ENCODE data around the gene ANXA8. TPM values are rescaled to one million over a fixed set of nuclear protein-coding genes. Genes with fewer than 3 reads are reported as not detected.

Gene ANXA8
- 0.88 TPM for total RNA-seq

GRCh38 chr10:47483923-47484322 lies at the start of gene ANXA8:
Gene ANXA8 (minus strand): TSS chr10:47484115. CDS start chr10:47483933, 182 bp downstream.

GRCh38 chr10:47523475-47523874 lies 39.6 kb upstream of the ANXA8 start, which contains the start of gene AGAP9:
Gene AGAP9 (minus strand): TSS chr10:47523638. CDS start chr10:47523526, 112 bp downstream.

GRCh38 chr10:47491600-47491999 lies 7.7 kb upstream of the ANXA8 start, which contains the start of gene FAM25G:
Gene FAM25G (minus strand): TSS chr10:47491700. CDS start chr10:47491674, 26 bp downstream.

Other genes starting within 250 kb of the ANXA8 start
- gene GDF10, start 183.9 kb downstream of the ANXA8 start, total RNA-seq: 10.0 TPM
- gene GDF2, start 161.7 kb downstream of the ANXA8 start, total RNA-seq: not detected
- 348 TPM for gene RBP3, start 135.8 kb downstream of the ANXA8 start, total RNA-seq
- 7.5 TPM for gene ZNF488, start 99.8 kb downstream of the ANXA8 start, total RNA-seq
- gene FAM25G, start 7.6 kb upstream of the ANXA8 start, total RNA-seq: not detected
- gene AGAP9, start 39.5 kb upstream of the ANXA8 start, total RNA-seq: 3.0 TPM